Peyer's patch (tissue), 4 donors: Measurements from ENCODE around the gene HOXD9.
A peak's percentile ranks its signal among the peaks of the same experiment; 100 is the strongest.

Experiments used
- CTCF ChIP-seq, 6 experiments: fragments of 450-650 bp in 4 of 6; fragments of 200-600 bp in 2 of 6; sonication (generic) in 1 of 6; IDR thresholded peaks; one replicate each; pipeline ENCODE4 v1.5.1; 2017 to 2019; ENCODE audit warnings: antibody characterized with exemption in 6 of 6, mild to moderate bottlenecking in 3 of 6, moderate library complexity in 1 of 6
- POLR2A ChIP-seq, 2 donors: fragments of 450-650 bp; IDR thresholded peaks; one replicate each; pipeline ENCODE4 v1.5.1; 2017; ENCODE audit warnings: antibody characterized with exemption in 2 of 2, mild to moderate bottlenecking in 2 of 2, moderate library complexity in 2 of 2

DNA sequence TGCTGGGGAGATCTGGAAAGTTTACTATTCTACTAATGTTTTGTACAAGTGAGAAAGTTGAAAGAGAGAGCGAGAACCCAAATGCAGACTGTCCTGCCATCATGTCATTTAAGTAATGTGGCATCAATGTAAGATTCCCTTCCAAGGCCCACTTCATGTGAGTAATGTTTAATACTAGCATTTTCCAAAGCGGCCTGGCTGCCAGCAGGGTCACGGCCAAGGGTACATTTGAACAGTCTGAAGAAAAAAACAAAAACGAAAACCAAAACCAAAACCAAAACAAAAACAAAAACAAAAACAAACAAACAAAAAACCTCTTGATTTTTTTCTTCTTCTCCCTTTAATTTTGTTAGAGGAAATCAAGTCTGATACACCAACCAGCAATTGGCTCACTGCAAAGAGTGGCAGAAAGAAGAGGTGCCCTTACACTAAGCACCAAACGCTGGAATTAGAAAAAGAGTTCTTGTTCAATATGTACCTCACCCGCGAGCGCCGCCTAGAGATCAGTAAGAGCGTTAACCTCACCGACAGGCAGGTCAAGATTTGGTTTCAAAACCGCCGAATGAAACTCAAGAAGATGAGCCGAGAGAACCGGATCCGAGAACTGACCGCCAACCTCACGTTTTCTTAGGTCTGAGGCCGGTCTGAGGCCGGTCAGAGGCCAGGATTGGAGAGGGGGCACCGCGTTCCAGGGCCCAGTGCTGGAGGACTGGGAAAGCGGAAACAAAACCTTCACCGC is 3.7 kb upstream of the HOXD9 start:
- TF ChIP-seq CTCF (IDR thresholded peaks at IDR 0.05) (peak in 4 of 6 experiments; percentile 23 to 37 (median 29)), POLR2A (IDR thresholded peaks at IDR 0.05) (no peak)
